Rectal smooth muscle tissue (tissue), 1 donor: ENCODE results near the gene GNAO1.

Experiments used
- H3K27ac ChIP-seq: one replicate; pipeline ENCODE4 v1.7.0; 2013; ENCODE audit warnings: low read depth, low read length, inconsistent platforms
- H3K27me3 ChIP-seq: one replicate; pipeline ENCODE4 v1.7.0; 2013; ENCODE audit warnings: low read length; ENCODE audit not compliant: control insufficient read depth, insufficient read depth
- H3K36me3 ChIP-seq: one replicate; pipeline ENCODE4 v1.7.0; 2013; ENCODE audit warnings: low read length; ENCODE audit not compliant: control insufficient read depth, insufficient read depth
- H3K4me1 ChIP-seq: one replicate; pipeline ENCODE4 v1.7.0; 2013; ENCODE audit warnings: low read length; ENCODE audit not compliant: control insufficient read depth, insufficient read depth
- H3K4me3 ChIP-seq: one replicate; pipeline ENCODE4 v1.7.0; 2013; ENCODE audit warnings: low read length
- H3K9ac ChIP-seq: one replicate; pipeline ENCODE4 v1.7.0; 2013; ENCODE audit warnings: low read length

Gene GNAO1

GRCh38 chr16:56289862-56290261 lies 98.6 kb downstream of the GNAO1 start:
- Histone ChIP-seq H3K27ac (no peak overlapping the region), H3K36me3 (no peaks in the 10 kb centered on the region), H3K4me3 (no peak overlapping the region), H3K27me3 (no peaks in the 10 kb centered on the region), H3K4me1 (peaks cover 13% of the 10 kb centered on the region), H3K9ac (no peak overlapping the region)

DNA sequence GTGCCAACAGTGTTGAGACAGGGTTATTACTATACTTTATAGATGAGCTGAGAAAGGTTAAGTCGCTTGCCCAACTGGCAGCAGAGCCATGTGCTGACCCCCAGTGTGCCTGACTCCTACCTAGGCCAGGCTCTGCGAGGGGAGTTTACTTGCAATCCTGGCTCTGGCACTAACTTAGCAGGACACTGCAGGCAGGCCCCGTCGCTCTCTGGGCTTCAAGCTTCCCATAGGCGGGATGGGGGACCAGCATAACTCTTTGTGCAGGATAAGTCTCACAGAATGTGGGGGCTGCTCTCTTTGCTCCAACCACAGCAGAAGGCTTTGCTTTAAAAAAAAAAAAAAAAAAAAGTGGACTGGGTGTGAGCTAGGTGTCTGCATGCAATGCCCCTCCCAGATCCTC lies 102.7 kb downstream of the GNAO1 start:
- no peaks in the 10 kb centered on the region for H3K36me3 ChIP-seq
- no peaks in the 10 kb centered on the region for H3K27me3 ChIP-seq
- peak overlapping the region; percentile 64 for H3K27ac ChIP-seq
- no peak overlapping the region for H3K9ac ChIP-seq
- H3K4me1 ChIP-seq: peaks cover 31% of the 10 kb centered on the region
- no peak overlapping the region for H3K4me3 ChIP-seq

DNA sequence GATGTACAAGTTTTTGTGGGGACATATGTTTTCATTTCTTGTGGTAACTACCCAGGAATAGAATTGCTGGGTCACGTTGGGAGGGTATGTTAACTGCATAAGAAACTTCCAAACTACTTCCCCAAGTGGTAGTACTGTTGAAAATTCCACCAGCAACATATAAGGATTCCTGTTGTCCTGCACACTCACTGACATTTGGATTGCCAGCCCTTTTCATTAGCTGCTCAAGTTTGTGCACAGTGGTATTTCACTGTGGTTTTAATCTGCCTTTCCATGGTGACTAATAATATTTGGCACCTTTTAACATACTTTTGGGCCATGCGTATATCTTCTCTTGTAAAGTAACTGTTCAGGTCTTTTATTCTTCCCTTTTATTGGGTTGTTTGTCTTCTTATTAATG lies 103.3 kb downstream of the GNAO1 start:
- Histone ChIP-seq H3K27me3 (no peaks in the 10 kb centered on the region), H3K4me1 (peaks cover 35% of the 10 kb centered on the region), H3K9ac (no peak overlapping the region), H3K27ac (peak overlapping the region; percentile 64), H3K4me3 (no peak overlapping the region), H3K36me3 (no peaks in the 10 kb centered on the region)

DNA sequence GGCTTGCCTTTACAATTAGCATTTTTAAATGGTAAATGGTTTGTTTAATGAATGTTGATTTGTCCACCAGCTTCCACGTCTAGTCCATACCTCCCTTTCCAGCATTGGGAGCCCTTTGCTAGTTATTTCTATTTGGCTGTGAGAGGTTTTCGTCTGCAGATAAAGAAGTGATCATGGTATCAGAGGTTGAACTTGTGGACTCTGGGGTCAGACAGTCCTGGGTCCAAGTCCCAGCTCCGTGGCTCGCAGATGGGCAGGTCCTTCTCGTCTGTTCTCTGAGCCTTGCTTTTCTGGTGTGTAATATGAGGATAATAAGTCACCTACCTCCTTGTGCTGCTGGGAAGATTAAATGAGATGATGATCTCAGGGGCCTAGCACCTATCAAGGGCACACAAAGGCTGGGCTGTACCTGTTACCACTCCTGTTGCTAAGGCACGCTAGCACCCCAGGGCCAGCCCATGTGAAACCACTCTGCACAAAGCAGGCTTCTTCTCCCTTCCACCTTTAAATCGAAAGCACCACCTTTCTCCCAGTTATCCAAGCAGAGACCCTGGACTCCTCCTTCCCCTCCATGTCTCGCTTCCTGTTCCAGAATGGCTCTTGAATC lies 103.9 kb downstream of the GNAO1 start:
- H3K27me3 ChIP-seq: no peaks in the 10 kb centered on the region
- no peak overlapping the region for H3K9ac ChIP-seq
- no peak overlapping the region for H3K4me3 ChIP-seq
- peaks cover 35% of the 10 kb centered on the region for H3K4me1 ChIP-seq
- H3K36me3 ChIP-seq: no peaks in the 10 kb centered on the region
- peak overlapping the region; percentile 64 for H3K27ac ChIP-seq

DNA sequence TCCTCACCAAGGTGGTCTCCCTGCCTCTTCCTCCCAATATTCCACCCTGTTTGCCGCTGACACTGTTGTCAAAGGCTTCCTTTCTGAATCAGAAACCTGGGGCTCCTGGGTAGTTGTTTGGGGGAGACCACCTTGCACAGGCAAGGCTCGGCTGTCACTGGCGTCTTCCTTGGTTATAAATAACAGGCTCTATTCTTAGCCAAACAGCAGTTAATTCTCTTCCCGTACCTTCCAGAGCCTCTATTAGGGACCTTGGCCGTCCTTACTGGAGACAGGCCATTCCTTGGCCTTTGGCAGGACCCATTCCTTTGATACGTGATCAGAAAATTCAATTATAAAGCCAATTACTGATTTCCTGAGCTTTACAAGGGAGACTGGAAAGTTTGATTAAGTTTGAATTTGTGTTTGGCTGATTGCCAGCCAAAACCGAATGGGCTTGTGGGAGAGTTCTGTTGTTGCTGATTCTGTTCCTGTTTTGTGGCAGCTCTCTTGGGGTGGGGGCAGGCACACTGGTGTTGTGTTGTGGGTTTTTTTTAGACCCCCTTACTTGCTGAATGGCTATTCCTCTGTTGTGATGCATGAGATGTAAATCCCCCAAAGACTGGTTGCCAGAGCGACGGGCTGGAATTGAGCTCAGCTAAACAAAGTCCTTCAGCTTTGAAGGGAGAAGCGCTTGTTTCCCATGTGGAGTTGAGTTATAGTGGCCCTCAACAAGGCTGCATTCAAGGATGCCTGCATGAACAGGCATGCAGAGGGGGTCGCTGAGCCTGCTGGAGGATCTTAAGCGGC lies 104.6 kb downstream of the GNAO1 start:
- H3K27me3 ChIP-seq: no peaks in the 10 kb centered on the region
- H3K4me3 ChIP-seq: no peak overlapping the region
- peaks cover 41% of the 10 kb centered on the region for H3K4me1 ChIP-seq
- H3K27ac ChIP-seq: peak overlapping the region; percentile 64
- no peaks in the 10 kb centered on the region for H3K36me3 ChIP-seq
- H3K9ac ChIP-seq: no peak overlapping the region

DNA sequence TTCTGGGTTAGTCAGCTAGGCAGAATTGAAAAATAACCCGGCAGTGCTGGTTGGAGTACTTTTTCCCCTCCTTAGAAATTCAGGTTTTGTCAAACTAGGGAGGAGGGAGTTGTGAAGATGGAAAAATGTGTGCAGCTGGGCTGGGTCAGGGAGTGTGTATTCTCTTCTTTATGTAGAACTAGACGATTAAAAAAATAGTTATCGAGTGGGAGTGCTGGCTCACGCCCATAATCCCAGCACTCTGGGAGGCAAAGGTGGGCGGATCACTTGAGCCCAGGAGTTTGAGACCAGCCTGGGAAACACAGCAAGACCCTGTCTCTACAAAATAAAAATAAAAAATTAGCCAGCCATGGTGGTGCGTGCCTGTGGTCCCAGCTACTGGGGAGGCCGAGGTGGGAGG lies 106.4 kb downstream of the GNAO1 start:
- no peaks in the 10 kb centered on the region for H3K36me3 ChIP-seq
- H3K4me3 ChIP-seq: no peak overlapping the region
- H3K9ac ChIP-seq: no peak overlapping the region
- peaks cover 43% of the 10 kb centered on the region for H3K4me1 ChIP-seq
- no peaks in the 10 kb centered on the region for H3K27me3 ChIP-seq
- no peak overlapping the region for H3K27ac ChIP-seq

DNA sequence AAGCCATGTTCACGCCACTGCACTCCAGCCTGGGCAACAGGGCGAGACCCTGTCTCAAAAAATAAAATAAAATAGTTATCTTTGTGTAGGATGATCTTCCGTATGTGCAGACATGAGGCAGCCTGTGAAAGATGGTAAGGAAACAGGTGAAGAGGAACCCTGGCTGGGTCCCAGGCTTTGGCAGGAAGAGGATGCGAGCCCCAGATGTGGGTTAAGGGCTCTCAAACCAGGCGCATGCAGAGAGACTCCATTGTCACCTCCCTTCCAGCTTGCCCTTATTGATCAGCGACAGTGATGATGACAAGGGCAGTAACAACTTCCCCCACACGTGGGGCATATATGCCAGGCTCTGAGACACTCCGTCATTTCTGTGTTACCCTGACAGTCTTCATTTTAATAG lies 106.8 kb downstream of the GNAO1 start:
- Histone ChIP-seq H3K4me1 (peaks cover 43% of the 10 kb centered on the region), H3K9ac (no peak overlapping the region), H3K27me3 (no peaks in the 10 kb centered on the region), H3K4me3 (no peak overlapping the region), H3K36me3 (no peaks in the 10 kb centered on the region), H3K27ac (no peak overlapping the region)

DNA sequence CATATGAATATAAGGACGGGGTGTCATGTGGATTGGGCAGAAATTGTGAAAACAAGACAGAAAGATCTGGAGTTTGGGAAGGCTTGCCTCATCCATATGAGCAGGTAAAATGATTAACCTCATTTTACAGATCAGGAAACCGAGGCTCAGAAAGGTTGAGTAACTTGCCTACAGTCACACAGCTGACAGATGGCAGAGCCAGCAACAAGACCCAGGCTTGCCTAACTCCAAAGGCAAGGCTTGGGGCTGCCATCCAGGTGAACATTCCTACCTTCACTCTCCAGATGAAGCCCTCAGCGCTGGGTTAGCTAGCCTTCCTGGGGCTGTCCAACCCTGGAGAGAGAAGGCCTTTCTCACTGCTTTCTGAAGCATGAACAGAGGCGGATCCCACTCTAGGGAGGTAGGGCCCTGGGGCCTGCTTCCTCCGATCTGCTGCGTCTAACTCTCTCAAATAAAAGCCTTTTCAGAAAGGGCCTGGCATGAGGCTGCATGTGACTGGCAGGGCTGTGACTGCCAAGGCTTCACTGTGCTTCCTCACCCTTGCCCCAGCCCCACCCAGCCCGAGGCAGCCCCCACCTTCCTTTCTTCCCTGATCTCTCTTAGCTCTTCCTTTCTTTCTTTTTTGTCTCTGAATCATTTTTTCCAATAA lies 107.8 kb downstream of the GNAO1 start:
- Histone ChIP-seq H3K36me3 (no peaks in the 10 kb centered on the region), H3K4me3 (no peak overlapping the region), H3K4me1 (peaks cover 38% of the 10 kb centered on the region), H3K27me3 (no peaks in the 10 kb centered on the region), H3K27ac (peak overlapping the region; percentile 60), H3K9ac (no peak overlapping the region)

- Histone ChIP-seq H3K9ac (no peak overlapping the region), H3K36me3 (no peaks in the 10 kb centered on the region), H3K27ac (no peak overlapping the region), H3K27me3 (no peaks in the 10 kb centered on the region), H3K4me1 (peaks cover 26% of the 10 kb centered on the region), H3K4me3 (no peak overlapping the region)
Measured at GRCh38 chr16:56300242-56300623, 108.9 kb downstream of the GNAO1 start.

DNA sequence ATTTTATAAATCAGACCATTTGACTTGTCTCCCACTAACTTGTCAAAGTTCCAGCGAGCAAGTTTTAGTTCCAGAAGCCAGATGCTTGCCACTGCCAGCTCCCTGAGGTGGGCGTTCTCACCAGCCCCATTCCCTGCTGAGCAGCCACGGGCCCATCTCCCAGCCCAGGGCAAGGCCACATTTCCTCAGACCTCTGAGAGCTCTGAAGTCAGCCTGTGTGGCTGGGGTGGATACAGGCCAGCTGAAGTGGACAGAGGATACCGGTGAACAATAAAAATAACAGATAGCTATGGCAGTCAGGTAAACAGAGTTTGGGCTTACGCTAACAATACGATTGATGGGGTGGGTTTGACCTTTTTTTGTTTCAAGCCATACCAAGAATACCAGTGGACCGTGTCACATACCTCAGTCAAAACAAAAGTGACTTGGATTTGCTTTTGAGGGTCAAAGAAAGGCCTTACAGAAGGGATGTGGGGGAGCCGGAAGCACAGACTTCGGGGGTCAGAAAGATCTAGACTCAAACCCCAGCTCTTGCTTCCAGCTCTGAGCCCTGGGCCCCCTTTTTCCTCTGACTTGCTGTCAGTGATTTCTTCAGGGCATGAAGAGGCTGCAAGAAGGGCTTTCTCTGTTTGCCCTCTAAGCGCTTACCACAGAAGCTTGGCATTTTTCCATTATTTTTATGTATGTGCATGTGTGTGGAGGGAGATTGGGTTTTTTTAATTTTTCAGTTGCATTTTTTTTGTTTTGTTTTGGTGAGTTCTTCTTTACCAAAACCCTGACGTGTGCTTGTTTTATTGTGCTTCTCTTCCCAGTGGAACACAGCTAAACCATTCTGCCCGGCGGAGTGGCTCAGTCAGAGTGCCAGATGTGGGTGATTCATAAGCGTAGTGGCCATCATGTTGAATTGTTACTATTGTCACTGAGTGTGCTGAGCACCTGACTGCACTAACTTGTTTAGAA lies 109.9 kb downstream of the GNAO1 start:
- H3K27me3 ChIP-seq: no peaks in the 10 kb centered on the region
- H3K4me3 ChIP-seq: no peak overlapping the region
- H3K4me1 ChIP-seq: peaks cover 17% of the 10 kb centered on the region
- no peaks in the 10 kb centered on the region for H3K36me3 ChIP-seq
- H3K27ac ChIP-seq: peak overlapping the region; percentile 49
- H3K9ac ChIP-seq: no peak overlapping the region

- Histone ChIP-seq H3K4me3 (no peak overlapping the region), H3K4me1 (peaks cover 13% of the 10 kb centered on the region), H3K27ac (no peak overlapping the region)
Measured at GRCh38 chr16:56302506-56302905, 111.2 kb downstream of the GNAO1 start.

More at GRCh38 chr16:56302506-56302905, 111.2 kb downstream of the GNAO1 start:
- H3K9ac ChIP-seq: no peak overlapping the region
- H3K36me3 ChIP-seq: no peaks in the 10 kb centered on the region
- H3K27me3 ChIP-seq: no peaks in the 10 kb centered on the region
